T-helper 1 cell (primary cell): ENCODE measurements around the gene SLC44A4.
"Not testable (repeated sequence)": the region's sequence is repeated elsewhere in the genome, so short reads cannot be mapped to it uniquely, and the experiment has no call there.

Experiments used
- DNase-seq, 5 donors: peaks; one replicate each; pipeline ENCODE4 v3.0.0-alpha.2; 2012 to 2020
- total RNA-seq, 4 donors: gene quantifications; one replicate each; lab custom pipeline; 2026; lab: John Stamatoyannopoulos, UW

Gene SLC44A4
- 0.30 to 1.2 (median 0.58) reads per million in 4 donors for total RNA-seq

DNA sequence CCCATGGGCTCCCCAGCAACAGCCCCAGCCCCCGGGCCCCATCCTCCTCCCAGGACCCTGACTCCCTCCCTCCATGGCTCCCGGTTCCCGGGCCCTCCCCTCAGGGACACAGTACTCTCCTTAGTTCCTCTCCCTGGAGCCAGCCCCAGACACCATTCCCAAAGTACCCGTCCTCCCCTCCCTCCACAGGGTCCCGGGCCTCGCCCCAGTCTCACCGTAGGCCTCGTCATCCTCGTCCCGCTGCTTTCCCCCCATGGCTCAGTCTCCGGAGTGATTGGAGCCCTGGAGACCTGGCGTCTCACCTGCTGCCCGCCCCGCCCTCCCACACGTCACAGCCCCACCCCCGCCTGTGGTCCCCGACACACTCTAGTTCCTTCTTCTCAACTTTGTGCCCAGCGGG lies at the start of gene SLC44A4:
TSS of gene SLC44A4 (minus strand) at position 272 of the 400 bp plus-strand sequence. CDS start at position 255, 17 bp downstream.
- DNase-seq, result no peak

DNA sequence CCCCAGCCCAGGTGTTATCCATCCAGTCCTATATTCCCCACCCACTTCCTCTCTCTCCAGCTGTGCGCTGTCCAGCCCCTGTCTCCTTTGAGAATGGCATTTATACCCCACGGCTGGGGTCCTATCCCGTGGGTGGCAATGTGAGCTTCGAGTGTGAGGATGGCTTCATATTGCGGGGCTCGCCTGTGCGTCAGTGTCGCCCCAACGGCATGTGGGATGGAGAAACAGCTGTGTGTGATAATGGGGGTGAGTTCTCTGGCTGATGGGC lies 49.8 kb upstream of the SLC44A4 start:
- DNase-seq, result no peak

DNA sequence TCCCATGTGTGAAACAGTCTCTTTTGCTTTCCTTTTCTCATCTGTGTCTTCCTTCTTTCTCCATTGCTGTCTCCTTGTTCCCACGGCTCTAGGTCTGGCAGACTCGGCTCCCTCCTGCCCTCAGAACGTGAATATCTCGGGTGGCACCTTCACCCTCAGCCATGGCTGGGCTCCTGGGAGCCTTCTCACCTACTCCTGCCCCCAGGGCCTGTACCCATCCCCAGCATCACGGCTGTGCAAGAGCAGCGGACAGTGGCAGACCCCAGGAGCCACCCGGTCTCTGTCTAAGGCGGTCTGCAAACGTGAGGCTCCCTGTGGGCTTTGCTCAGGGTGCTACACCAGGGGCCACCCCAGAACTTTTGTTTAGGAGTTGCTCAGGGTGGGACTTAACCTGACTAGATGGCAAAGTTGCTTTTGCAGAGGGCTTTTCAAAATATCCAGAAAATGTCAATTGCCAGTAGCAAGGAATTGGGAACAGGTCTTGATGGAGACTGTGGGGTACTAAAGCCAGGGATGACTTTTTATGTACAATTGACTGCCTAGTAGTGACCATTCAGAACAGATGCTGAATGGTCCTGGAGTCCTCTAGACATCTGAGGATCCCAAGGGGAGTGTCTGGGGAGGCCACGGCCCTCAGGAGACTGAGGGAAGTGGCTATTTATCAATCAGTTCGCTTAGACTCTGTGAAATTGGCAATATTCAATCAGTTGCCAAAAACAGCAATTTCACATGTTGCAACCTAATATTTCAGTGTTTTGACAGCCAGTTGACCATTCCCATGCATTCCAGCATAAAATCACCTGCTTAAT lies 49.3 kb upstream of the SLC44A4 start:
- DNase-seq, result no peak

DNA sequence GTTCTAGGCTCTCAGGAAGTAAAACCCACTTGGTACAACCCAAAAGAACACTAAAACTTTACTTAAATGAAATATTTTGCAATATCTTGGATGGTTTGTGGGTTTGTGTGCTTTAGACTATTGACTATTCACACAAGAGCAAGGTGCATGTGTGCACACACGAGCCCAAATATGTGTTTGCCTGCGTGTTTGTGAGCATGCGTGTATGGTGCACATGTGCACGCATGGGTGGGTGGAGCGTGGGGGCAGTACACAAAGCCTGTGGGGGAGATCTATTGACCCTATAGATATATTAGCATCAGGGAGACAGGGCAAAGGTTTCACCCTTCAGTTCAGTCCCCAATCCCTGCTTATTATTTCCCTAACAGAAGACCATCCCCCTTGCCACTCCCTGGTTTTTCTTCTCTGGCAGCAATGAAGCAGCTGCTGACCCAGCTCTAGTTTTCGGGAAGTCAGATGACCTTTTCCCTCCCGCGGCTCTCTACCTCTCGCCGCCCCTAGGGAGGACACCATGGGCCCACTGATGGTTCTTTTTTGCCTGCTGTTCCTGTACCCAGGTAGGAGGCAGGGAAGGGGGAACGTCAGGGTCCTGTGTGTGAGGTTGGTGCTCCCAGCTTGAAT lies 48.6 kb upstream of the SLC44A4 start, which contains the start of gene C2:
TSS of gene C2 (plus strand) at position 476 of the 621 bp plus-strand sequence. CDS start at position 512, 36 bp downstream.
- DNase-seq, result no peak

DNA sequence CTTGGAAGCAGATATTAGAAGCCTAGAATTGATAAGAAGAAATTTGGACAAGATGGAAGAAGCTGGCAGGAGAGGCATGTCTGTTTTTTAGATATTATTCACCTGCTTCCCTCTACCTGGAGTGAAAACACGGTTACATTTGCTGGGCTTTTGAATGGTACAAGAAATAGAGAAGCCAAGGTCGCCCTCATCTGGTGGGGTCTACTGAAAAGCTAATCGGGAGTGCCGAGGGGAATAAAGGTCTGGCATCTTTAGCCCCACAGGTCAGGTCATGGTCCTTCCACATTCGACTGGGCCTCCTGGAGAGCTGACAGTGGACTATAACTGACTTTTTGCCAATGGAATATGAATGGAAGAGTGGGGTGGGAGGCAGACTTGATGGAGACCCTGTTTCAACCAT lies 44.1 kb upstream of the SLC44A4 start:
- no peak for DNase-seq

DNA sequence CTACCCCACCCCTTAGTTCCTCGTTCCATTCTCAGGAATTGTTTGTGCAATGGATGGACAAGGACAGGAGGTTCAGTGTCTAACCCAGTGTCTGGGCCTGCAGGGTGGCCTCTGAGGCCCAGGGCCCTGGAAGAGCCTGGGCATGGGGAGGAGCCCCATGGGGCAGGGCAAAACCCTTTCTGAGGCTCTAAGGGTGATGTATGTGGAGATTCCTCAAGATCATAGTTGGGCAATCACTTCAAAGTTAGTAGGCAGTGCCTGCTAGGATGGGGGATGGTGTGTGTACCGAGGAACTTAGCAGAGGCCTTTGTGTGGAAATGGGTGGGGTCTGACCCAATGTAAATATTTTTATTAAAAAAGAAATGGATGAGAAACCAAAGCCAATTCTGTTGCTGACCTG lies 42.0 kb upstream of the SLC44A4 start:
- no peak for DNase-seq

DNA sequence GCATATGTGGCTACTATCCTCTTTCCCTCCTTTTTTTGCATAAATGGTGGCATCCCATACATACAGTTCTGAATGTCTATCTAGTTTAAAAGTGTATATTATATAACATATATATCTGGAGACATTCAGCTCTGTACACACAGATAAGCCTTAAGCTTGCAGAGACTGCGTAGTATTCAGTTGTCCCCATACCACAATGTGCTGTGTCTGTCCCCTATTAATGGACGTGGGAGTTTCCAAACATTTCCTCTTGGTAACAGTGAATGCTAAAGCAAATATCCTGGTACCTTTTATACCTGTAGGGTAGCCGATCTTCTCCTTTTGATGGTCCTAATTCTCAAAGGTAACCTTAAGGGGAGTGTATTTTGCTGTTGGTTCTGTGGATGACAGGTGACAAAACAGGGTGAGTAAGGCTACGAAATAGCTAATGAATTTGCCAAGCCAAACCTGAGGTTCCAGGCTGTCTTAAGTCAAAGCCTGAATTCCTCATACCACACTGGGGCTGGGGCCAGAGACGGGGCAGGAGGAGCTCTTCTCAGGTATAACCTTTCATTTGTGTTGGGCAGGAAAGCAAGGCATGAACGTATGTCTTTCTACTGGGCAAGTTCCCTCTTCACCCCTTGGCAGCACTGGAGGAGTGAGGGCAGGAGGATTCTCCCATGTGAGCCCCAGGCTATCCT lies 41.0 kb upstream of the SLC44A4 start:
- no peak for DNase-seq

DNA sequence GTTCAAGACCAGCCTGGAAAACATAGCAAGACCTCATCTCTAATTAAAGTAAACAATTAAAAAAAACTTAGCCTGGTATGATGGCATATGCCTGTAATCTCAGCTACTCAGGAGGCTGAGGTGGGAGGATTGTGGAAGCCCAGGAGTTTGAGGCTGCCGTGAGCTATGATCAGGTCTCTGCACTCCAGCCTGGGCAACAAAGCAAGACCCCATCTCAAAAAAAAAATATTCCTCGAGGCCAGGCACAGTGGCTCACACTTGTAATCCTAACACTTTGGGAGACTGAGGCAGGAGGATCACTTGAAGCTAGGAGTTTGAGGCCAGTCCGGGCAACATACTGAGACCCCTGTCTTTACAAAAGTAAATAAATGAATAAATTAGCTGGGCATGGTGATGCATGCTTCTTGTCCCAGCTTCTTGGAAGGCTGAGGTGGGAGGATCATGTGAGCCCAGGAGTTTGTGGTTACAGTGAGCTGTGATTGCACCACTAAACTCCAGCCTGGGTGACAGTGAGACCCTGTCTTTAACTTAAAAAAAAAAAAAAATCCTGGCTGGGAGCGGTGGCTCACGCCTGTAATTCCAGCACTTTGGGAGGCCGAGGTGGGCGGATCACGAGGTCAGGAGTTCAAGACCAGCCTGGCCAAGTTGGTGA lies 39.4 kb upstream of the SLC44A4 start:
- DNase-seq, result no peak

DNA sequence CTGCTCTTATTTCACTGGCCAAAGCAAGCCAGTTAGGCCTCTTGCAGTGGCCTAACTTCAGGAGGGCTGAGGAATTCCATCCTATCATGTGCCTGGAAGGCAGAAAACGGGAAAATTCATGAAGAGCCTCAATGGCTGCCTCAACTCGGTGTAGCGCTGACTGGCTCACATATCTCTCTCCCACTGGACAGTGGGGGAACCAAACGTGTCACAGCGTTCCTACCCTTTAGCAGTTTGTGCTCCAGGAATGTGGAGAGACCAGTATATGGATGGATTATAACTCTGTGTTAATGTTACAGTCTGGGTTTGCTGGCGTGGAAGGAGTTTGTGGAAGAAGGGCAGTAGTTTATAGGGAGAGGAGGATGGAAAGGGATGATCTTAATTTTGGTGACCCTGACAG lies 37.0 kb upstream of the SLC44A4 start:
- DNase-seq, result no peak

DNA sequence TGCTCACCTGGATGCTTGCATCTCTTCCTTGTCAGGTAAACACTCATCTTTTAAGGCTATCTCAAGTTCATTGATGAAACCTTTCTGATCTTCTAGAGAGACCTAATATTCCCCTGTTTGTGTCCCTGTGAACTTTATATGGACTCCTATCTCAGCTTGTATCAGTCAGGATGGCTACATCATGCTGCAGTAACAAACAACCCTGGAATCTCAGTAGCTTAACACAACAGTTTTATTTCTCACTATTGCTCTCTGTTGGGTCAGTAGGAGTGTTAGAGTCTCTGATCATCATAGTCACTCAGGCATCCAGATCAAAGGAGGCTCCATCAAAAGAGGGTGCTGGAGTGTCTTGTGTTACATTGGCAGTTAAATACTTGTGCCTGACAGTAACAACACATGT lies 36.6 kb upstream of the SLC44A4 start:
- DNase-seq, result no peak

DNA sequence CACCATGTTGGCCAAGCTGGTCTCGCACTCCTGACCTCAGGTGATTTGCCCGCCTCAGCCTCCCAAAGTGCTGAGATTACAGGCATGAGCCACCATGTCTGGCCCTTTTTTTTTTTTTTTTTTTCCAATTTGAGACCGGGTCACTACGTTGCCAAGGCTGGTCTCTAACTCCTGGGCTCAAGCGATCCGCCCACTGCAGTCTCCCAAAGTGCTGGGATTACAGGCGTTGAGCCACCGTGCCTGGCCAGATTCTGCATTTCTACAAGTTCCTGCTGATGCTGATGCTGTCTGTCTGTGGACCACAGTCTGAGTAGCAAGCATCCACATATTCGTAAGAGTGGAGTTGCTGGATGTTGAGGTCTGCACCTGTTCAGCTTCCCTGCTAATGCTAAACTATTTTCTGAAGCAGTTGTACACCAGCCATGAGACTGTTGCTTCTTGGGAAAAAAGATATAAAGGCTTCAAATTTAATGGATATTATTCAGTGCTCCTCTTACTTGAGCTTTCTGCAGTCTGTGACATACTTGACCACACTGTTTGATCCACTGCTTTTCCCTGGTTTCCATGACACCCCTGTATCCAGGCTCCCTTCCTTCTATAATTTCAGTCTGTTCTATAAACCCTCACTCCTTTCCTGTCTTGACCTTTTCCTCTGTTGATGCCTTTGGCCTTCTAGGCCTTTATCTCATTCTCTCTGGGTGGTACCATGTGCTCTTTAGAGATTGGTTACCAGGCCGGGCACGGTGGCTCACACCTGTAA lies 33.2 kb upstream of the SLC44A4 start:
- DNase-seq, result no peak

DNA sequence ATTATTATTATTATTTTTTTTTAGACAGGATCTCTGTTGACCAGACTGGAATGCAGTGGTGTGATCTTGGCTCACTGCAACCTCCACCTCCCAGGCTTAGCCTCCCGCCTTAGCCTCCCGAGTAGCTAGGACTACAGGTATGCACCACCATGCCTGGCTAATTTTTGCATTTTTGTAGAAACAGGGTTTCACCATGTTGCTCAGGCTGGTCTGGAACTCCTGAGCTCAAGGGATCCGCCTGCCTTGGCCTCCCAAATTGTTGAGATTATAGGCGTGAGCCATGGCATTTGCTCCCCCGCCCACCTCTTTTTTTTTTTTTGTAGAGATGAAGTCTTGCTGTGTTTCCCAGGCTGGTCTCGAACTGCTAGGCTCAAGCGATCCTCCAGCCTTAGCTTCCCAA lies 30.5 kb upstream of the SLC44A4 start:
- not testable (repeated sequence) for DNase-seq

DNA sequence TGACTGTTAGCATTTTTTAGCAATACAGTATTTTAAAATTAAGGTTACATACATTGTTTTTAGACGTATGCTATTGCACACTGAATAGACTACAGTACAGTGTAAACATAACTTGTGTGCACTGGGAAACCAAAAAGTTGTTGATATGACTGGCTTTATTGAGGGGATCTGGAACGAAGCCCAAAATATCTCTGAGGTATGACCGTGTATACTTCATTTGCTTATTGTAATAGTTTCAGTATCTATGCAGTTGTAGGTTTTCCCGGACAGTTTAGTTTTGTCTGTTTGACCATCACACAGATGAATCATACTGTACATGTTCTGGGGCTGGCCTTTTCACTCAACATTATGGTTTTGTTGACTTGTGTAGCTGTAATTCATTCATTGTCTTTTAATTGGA lies 30.0 kb upstream of the SLC44A4 start:
- no peak for DNase-seq

DNA sequence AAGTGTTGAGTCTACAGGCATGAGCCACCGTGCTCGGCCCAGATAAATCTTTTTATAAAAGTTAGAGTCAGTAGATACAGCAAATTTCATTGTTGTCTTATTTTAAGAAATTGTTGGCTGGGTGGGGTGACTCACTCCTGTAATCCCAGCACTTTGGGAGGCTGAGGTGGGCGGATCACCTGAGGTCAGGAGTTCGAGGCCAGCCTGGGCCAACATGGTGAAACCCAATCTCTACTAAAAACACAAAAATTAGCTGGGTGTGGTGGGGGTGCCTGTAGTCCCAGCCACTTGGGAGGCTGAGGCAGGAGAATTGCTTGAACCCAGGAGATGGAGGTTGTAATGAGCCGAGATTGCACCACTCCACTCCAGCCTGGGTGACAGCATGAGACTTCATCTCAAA lies 29.5 kb upstream of the SLC44A4 start:
- DNase-seq, result not testable (repeated sequence)

DNA sequence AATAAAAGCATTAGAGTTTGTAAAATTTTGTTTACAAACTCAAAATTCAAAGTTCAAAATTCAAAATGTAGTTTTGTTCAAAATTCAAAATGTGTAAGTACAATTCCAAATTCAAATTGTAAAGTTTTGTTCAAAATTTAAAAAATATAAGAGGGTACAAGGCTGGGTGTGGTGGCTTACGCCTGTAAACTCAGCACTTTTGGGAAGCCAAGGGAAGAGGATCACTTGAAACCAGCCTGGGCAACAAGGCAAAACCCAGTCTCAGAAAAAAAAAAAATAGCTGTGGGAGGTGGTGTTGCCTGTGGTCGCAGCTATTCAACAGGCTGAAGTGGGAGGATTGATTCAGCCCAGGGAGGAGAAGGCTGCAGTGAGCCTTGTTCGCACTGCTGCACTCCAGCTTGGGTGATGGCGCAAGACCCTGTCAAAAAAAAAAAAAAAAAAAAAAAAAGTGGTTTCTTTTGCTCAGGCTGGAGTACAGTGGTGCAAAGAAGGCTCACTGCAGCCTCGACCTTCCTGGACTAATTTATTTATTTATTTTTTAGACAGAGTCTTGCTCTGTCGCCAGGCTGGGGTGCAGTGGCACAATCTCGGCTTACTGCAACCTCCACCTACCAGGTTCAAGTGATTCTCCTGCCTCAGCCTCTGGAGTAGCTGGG lies 28.5 kb upstream of the SLC44A4 start:
- DNase-seq, result no peak

DNA sequence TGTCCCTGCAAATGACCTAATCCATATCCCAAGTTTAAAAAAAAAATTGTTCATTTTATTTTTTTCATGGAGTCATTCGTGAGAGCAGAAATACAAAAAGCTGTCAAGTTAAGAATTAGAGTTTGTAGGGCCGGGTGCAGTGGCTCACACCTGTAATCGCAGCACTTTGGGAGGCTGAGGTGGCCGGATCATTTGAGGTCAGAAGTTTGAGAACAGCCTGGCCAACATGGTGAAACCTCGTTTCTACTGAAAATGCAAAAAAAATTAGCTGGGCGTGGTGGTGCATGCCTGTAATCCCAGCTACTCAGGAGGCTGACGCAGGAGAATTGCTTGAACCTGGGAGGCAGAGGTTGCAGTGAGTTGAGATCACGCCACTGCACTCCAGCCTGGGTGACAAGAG lies 27.9 kb upstream of the SLC44A4 start:
- DNase-seq, result not testable (repeated sequence)

DNA sequence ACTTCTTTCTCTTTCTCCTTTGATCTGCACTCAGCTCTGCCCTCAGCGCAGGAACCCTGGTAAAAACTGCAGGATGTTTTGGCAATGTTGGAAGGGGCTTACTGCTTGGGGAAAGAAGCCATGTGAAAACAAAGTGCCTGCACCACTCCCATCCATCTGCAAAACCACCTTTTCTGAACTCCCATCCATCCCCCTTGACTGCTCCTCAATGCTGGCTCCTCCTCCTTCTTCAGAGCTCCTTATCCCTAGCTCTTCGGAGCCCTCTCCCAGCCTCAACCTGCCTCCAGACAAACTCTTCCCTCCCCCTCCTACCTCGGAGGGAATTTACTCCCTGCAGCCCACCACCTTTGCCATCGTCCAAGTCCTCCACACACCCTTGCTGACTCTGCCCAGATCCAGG lies 27.3 kb upstream of the SLC44A4 start:
- DNase-seq, result no peak

DNA sequence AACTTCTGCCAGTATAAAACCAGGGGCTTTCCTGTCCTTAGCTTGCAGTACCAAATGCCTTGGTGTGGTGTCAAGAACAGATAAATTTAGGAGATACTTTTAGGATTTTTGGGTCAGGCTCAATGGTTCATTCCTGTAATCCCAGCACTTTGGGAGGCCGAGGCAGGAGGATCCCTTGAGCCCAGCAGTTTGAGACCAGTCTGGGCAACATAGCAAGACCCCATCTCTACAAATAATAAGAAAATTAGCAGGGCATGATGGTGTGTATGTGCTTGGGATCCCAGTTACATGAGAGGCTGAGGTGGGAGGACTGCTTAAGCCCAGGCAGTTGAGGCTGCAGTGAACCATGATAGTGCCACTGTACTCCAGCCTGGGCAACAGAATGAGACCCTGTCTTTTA lies 26.2 kb upstream of the SLC44A4 start:
- no peak for DNase-seq

DNA sequence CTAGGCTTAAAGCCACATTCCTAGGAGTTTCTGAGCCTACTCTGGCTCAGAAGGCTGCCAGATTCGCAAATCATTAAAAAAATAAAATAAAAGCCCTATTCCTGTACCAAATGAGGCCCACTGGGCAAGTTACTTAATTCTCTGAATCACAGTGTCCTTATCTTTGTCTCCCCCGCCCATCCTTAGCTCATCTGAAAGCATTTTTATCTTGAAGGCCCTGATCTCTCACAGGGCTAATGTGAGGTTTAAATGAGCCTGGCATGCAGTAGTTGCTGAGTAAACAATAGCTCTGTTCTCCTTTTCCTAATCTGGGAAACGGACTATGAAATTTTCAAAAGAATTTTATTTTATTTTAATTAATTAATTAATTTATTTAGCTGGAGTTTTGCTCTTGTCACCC lies 25.2 kb upstream of the SLC44A4 start:
- DNase-seq, result no peak

DNA sequence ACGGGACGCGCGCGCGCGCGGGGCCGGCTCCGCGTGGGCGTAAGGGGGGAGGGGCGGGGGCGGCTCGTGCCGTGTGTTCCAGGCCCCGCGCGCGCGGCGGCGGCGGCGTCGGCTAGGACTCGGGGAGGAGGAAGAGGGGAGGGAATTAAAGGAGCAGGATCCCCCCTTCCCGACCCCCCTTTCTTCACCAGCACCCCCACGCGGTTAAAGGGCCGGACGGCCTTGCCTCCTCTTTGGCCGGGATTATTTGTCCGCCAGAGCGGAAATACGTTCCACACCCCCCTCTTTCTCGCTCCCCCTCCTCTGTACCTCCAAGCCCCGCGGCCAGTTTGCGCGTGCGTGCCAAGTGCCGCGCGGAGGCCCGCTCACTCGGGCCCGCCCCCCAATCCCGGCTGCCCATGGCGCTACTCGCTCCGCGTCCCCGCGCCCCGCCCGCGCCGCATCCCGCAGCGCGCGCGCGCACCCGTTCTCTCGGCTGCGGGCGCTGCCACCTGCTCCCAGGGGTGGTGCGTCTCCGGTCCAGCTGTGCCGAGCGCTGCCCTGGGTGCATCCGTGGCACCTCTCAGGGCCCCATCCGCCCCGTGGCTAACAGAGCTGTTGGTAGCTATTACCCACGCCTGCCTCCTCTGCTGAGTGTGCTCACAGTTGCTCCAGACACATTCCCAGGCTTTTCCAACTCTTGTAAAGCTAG lies 23.3 kb upstream of the SLC44A4 start, which contains the start of gene ZBTB12:
TSS of gene ZBTB12 (minus strand) at position 134 of the 691 bp plus-strand sequence. CDS start 781 bp downstream, outside the sequence.
- peak; percentile 75 to 86 (median 78) for DNase-seq

DNA sequence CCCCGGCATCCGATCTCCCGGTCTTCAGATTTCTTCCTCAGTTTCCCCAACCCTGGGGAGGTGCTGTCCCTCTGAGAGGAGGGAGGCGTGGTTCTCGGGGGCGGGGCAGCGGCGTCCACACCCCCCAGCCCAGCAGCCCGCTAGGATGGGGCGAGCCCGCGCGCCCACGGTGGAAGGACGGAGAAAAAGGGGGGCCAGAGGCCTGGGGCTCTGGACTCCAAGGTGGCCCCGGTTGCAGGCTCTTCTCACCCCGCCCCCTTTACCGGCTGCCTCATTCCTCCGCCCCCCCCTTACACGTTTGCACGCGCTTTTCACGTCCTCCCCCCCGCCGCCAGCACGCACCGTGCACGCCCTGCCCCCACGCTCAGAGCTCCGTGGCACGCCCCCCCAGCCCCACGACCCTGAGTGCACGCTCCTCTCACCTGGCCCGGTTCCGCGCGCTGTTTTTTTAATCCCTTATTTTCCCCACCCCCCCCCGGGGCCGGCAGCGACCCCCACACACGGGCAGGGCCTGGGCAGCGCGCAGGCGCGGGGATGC lies 22.7 kb upstream of the SLC44A4 start:
- DNase-seq, result peak; percentile 40 to 62 (median 56)
